B cell (primary cell): ENCODE data around the gene TIMMDC1.

ENCODE experiments used
- CTCF ChIP-seq: fragments of 200-600 bp; IDR thresholded peaks from one replicate; pipeline ENCODE4 v1.8.0; 2022; ENCODE audit warnings: antibody characterized with exemption, mild to moderate bottlenecking
- EZH2 ChIP-seq: IDR thresholded peaks from 2 replicates; pipeline ENCODE4 v1.6.1; 2012; ENCODE audit warnings: borderline replicate concordance, low read depth, mild to moderate bottlenecking, moderate library complexity, low read length; ENCODE audit not compliant: insufficient read depth, poor library complexity, severe bottlenecking

GRCh38 chr3:119557192-119557876 lies 59.0 kb downstream of the TIMMDC1 start:
- TF ChIP-seq CTCF (no peak), EZH2 (no peak)
